Fibroblast of lung (primary cell): ENCODE measurements around the gene CADM2. TPM values are rescaled to one million over a fixed set of nuclear protein-coding genes. Genes with fewer than 3 reads are reported as not detected.

Experiments
- DNase-seq, 2 donors: peaks; one replicate each; pipeline versions ENCODE4 v3.0.0 to v3.0.0-alpha.2; 2010; ENCODE audit warnings: low read depth in 2 of 2
- H2AFZ ChIP-seq: 2 replicates; pipeline ENCODE4 v1.5.1; 2012; ENCODE audit warnings: low read length, control low read depth, inconsistent platforms
- H3K27ac ChIP-seq: 2 replicates; pipeline ENCODE4 v1.5.1; 2011; ENCODE audit warnings: low read length, control low read depth; ENCODE audit not compliant: insufficient read depth
- H3K27me3 ChIP-seq: 2 replicates; pipeline ENCODE4 v1.5.1; 2011; ENCODE audit warnings: mild to moderate bottlenecking, low read length; ENCODE audit not compliant: control insufficient read depth, insufficient read depth
- H3K36me3 ChIP-seq: 2 replicates; pipeline ENCODE4 v1.5.1; 2011; ENCODE audit warnings: low read length; ENCODE audit not compliant: control insufficient read depth, insufficient read depth
- H3K4me1 ChIP-seq: 2 replicates; pipeline ENCODE4 v1.5.1; 2011; ENCODE audit warnings: low read length; ENCODE audit not compliant: control insufficient read depth, insufficient read depth; ENCODE audit errors: extremely low read depth
- H3K4me2 ChIP-seq: 2 replicates; pipeline ENCODE4 v1.5.1; 2011; ENCODE audit warnings: low read length, control low read depth; ENCODE audit not compliant: insufficient read depth; ENCODE audit errors: extremely low read depth
- H3K4me3 ChIP-seq, 4 experiments: fragments of 200-600 bp in 1 of 4; sonication (generic) in 1 of 4; replicated peaks in 1 of 4; 2 replicates each; pipeline ENCODE4 v1.5.1; 2011 to 2016; ENCODE audit warnings: low read length in 4 of 4, low read depth in 3 of 4, mild to moderate bottlenecking in 3 of 4, control low read depth in 2 of 4, inconsistent platforms in 1 of 4, mixed read lengths in 1 of 4; ENCODE audit not compliant: insufficient read depth in 1 of 4; ENCODE audit errors: control extremely low read depth in 1 of 4
- H3K79me2 ChIP-seq: 2 replicates; pipeline ENCODE4 v1.5.1; 2012; ENCODE audit warnings: mild to moderate bottlenecking, low read length, inconsistent platforms; ENCODE audit not compliant: control insufficient read depth, insufficient read depth
- H3K9ac ChIP-seq: 2 replicates; pipeline ENCODE4 v1.5.1; 2011; ENCODE audit warnings: mild to moderate bottlenecking, low read length, control low read depth; ENCODE audit not compliant: insufficient read depth
- H3K9me3 ChIP-seq: 2 replicates; pipeline ENCODE4 v1.5.1; 2012; ENCODE audit warnings: low read depth, low read length; ENCODE audit not compliant: control insufficient read depth, insufficient read depth
- H4K20me1 ChIP-seq: 2 replicates; pipeline ENCODE4 v1.5.1; 2011; ENCODE audit warnings: low read length; ENCODE audit not compliant: control insufficient read depth, insufficient read depth; ENCODE audit errors: extremely low read depth
- EZH2 ChIP-seq: IDR thresholded peaks from 2 replicates; pipeline ENCODE4 v1.5.1; 2012; ENCODE audit warnings: low read length, control low read depth, mild to moderate bottlenecking; ENCODE audit errors: missing control alignments
- polyA plus RNA-seq, 2 donors: library from polyadenylated mRNA; depleted of rRNA in 1 of 2; stranded (reverse) in 1 of 2; unstranded in 1 of 2; fragments of >200 nt; gene quantifications; 2 replicates each; pipeline ENCODE4 v1.2.1, GENCODE V29; 2011 to 2012; ENCODE audit warnings: missing spikeins in 1 of 2
- total RNA-seq: library from RNA; depleted of rRNA; stranded (reverse); fragments of >200 nt; gene quantifications from 2 replicates; pipeline ENCODE4 v1.2.1, GENCODE V29; 2014
- TF ChIP-seq, protein P1 (sequence below), 2 donors: IDR thresholded peaks in 1 of 2; conservative IDR thresholded peaks in 1 of 2; 1 replicate in 1 of 2; 2 replicates in 1 of 2; pipeline ENCODE4 v1.5.1; 2011 to 2012; ENCODE audit warnings: low read length in 2 of 2, control low read depth in 1 of 2, inconsistent platforms in 1 of 2, low read depth in 1 of 2, mild to moderate bottlenecking in 1 of 2

Gene CADM2
- total and polyA plus RNA-seq, 2 donors (not counting 1 experiment from before 2014, with no cell fraction given): under 0.01 to 0.12 TPM

- no peak overlapping the region for H2AFZ ChIP-seq
- H3K9me3 ChIP-seq: no peaks in the 10 kb centered on the region
- H3K9ac ChIP-seq: no peak overlapping the region
- no peak overlapping the region for H3K4me3 ChIP-seq
- H3K36me3 ChIP-seq: no peaks in the 10 kb centered on the region
- peak; percentile 11 to 21 for DNase-seq
- H3K27ac ChIP-seq: no peak overlapping the region
- no peak overlapping the region for H3K4me2 ChIP-seq
- TF ChIP-seq, protein P1, sequence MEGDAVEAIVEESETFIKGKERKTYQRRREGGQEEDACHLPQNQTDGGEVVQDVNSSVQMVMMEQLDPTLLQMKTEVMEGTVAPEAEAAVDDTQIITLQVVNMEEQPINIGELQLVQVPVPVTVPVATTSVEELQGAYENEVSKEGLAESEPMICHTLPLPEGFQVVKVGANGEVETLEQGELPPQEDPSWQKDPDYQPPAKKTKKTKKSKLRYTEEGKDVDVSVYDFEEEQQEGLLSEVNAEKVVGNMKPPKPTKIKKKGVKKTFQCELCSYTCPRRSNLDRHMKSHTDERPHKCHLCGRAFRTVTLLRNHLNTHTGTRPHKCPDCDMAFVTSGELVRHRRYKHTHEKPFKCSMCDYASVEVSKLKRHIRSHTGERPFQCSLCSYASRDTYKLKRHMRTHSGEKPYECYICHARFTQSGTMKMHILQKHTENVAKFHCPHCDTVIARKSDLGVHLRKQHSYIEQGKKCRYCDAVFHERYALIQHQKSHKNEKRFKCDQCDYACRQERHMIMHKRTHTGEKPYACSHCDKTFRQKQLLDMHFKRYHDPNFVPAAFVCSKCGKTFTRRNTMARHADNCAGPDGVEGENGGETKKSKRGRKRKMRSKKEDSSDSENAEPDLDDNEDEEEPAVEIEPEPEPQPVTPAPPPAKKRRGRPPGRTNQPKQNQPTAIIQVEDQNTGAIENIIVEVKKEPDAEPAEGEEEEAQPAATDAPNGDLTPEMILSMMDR (conservative IDR thresholded peaks at IDR 0.05 in 1 of 2, IDR thresholded peaks at IDR 0.05 in 1 of 2; ENCODE audit: low read depth in 1 of 2, low read length in 2 of 2): peak in 1 of 2 donors; percentile 53
- no peak for TF ChIP-seq EZH2
- no peaks in the 10 kb centered on the region for H3K27me3 ChIP-seq
- no peaks in the 10 kb centered on the region for H3K79me2 ChIP-seq
- H4K20me1 ChIP-seq: no peaks in the 10 kb centered on the region
- H3K4me1 ChIP-seq: no peaks in the 10 kb centered on the region
Observed at GRCh38 chr3:85821130-85821756, 862.5 kb downstream of the CADM2 start.

- DNase-seq: no peak
- Histone ChIP-seq H3K4me1 (no peaks in the 10 kb centered on the region), H3K27ac (no peak overlapping the region), H2AFZ (no peak overlapping the region), H3K9ac (no peak overlapping the region), H3K36me3 (no peaks in the 10 kb centered on the region), H3K9me3 (no peaks in the 10 kb centered on the region), H3K79me2 (no peaks in the 10 kb centered on the region), H3K27me3 (no peaks in the 10 kb centered on the region), H3K4me2 (no peak overlapping the region), H4K20me1 (no peaks in the 10 kb centered on the region), H3K4me3 (no peak overlapping the region)
- TF ChIP-seq, protein P1 (conservative IDR thresholded peaks at IDR 0.05 in 1 of 2, IDR thresholded peaks at IDR 0.05 in 1 of 2; ENCODE audit: low read depth in 1 of 2, low read length in 2 of 2): no peak
- TF ChIP-seq EZH2: no peak
Observed at GRCh38 chr3:85835857-85836440, 877.2 kb downstream of the CADM2 start.

DNA sequence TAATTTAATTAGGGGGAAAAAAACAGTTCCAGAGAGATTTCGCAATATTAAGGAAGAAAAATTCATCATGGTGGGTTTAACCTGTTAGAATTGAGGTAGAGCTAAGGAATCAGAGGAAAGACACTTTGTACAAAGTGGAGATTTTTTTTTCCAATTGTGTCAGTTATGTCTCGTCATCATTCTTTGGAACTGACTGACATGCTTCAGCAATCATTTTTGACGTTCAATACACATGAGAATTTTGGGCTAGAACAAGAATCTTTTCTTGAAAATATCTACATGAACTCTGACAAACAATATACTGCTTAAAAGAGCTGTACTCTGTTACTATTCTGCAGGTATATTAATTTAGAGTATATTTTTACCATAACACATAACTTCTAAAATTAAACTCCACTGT is 878.6 kb downstream of the CADM2 start:
- DNase-seq: no peak
- no peak overlapping the region for H2AFZ ChIP-seq
- H3K27me3 ChIP-seq: no peaks in the 10 kb centered on the region
- H3K27ac ChIP-seq: no peak overlapping the region
- H3K36me3 ChIP-seq: no peaks in the 10 kb centered on the region
- H3K4me2 ChIP-seq: no peak overlapping the region
- H3K4me1 ChIP-seq: no peaks in the 10 kb centered on the region
- TF ChIP-seq, protein P1 (conservative IDR thresholded peaks at IDR 0.05 in 1 of 2, IDR thresholded peaks at IDR 0.05 in 1 of 2; ENCODE audit: low read depth in 1 of 2, low read length in 2 of 2): no peak
- TF ChIP-seq EZH2: no peak
- no peak overlapping the region for H3K4me3 ChIP-seq
- no peaks in the 10 kb centered on the region for H3K9me3 ChIP-seq
- no peaks in the 10 kb centered on the region for H3K79me2 ChIP-seq
- no peak overlapping the region for H3K9ac ChIP-seq
- H4K20me1 ChIP-seq: no peaks in the 10 kb centered on the region
